ENCODE data around the gene CNOT2.

Gene CNOT2

DNA sequence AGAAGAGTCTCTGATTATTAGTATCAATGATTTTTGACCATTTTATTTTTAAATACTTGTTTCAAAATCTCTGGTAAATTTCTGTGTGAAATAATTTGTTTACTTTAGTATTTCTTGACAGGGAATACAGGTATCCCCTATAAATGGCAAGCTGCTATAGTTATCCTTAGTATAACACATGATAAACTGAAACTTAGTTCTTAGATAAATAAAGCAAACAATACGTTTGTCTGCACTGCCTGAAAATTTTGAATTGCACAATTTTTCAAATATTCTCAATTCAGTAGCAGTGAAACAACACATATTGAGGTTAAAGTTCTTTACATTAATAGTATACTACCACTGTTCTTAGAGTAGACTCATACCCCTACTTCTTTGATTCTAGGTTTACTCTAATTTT lies 26.9 kb downstream of the CNOT2 start:
- TF ChIP-seq, protein P1, sequence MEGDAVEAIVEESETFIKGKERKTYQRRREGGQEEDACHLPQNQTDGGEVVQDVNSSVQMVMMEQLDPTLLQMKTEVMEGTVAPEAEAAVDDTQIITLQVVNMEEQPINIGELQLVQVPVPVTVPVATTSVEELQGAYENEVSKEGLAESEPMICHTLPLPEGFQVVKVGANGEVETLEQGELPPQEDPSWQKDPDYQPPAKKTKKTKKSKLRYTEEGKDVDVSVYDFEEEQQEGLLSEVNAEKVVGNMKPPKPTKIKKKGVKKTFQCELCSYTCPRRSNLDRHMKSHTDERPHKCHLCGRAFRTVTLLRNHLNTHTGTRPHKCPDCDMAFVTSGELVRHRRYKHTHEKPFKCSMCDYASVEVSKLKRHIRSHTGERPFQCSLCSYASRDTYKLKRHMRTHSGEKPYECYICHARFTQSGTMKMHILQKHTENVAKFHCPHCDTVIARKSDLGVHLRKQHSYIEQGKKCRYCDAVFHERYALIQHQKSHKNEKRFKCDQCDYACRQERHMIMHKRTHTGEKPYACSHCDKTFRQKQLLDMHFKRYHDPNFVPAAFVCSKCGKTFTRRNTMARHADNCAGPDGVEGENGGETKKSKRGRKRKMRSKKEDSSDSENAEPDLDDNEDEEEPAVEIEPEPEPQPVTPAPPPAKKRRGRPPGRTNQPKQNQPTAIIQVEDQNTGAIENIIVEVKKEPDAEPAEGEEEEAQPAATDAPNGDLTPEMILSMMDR (IDR thresholded peaks at IDR 0.05; ENCODE audit: insufficient read depth, missing control alignments): no peak
- no peak for FAIRE-seq
- no peak for DNase-seq (ENCODE audit: insufficient read length, low spot score)

DNA sequence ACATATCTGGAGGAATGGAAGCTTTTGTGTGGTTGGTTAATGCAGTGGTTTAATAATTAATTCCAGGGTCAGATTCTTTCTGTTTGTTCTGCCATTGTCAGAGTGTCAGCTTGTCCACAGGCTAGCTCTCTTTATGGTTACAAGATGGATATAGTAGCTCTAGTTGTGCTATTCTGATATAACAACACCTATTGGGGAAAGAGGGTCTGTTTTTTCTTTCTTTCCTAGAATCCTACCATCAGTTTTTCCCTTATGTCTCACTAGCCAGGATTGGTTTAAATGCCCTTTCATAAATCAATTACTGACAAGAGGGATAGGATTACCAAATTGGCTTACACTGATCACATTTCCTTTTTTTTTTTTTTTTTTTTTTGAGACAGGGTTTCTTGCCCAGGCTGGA lies 27.8 kb downstream of the CNOT2 start:
- no peak for FAIRE-seq
- no peak for DNase-seq (ENCODE audit: insufficient read length, low spot score)
- TF ChIP-seq, protein P1 (IDR thresholded peaks at IDR 0.05; ENCODE audit: insufficient read depth, missing control alignments): no peak

DNA sequence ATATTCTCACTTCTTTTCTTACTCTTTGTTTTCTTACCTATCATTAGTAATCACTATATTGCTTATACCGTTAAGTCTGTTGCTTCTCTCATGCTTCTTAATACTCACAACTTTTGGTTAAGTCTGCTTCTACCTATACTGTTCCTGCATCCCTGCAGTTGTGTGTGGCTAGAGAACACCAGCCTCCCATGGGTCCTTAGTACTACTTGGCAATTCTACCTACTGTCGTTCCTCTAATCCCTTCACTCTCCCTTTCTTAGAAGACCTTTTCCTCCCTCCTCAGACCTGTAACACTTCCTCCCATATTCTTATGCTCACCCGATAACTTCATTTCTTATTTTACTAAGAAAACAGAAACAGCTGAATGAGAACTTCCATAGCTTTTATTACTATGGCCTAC lies 29.3 kb downstream of the CNOT2 start:
- TF ChIP-seq, protein P1 (IDR thresholded peaks at IDR 0.05; ENCODE audit: insufficient read depth, missing control alignments): no peak
- FAIRE-seq (no peak), DNase-seq (ENCODE audit: insufficient read length, low spot score) (no peak)

DNA sequence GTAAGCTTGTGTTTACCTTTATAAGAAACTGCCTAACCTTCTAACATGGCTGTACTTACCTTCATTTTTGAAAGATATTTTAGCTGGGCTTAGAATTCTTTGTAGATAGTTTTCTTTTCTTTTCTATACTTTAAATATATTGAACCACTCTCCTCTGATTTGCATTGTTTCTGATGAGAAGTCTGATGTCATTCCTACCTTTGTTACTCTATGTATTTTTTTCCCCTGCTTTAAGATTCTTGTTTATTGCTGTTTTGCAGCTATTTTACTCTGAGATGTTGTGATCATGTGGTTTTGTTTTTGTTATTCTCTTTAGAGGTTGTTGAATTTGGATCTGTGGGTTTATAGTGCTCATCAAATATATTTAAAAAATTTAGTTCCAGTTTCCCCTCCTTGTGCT lies 31.8 kb downstream of the CNOT2 start:
- FAIRE-seq (no peak), DNase-seq (ENCODE audit: insufficient read length, low spot score) (no peak)
- TF ChIP-seq, protein P1 (IDR thresholded peaks at IDR 0.05; ENCODE audit: insufficient read depth, missing control alignments): no peak

DNA sequence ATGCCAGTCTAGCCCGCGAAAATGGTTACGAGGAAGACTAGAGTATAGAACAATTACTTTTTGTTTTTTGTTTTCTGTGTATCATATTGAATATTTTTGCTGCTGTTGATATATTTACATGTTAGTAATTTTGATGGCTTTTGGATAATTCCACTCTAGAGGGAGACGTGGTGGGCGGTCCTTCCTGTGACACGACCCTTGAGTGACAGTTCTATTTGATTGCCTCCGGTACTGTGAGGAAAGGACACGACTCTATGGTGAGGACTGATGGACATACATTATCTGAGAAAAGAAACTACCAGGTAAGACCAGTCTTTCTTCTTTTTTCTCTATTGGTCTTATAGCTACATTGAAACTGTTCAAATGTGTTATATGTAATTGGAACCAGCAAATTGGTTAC lies 34.7 kb downstream of the CNOT2 start:
- no peak for FAIRE-seq
- no peak for DNase-seq (ENCODE audit: insufficient read length, low spot score)
- TF ChIP-seq, protein P1 (IDR thresholded peaks at IDR 0.05; ENCODE audit: insufficient read depth, missing control alignments): no peak

DNA sequence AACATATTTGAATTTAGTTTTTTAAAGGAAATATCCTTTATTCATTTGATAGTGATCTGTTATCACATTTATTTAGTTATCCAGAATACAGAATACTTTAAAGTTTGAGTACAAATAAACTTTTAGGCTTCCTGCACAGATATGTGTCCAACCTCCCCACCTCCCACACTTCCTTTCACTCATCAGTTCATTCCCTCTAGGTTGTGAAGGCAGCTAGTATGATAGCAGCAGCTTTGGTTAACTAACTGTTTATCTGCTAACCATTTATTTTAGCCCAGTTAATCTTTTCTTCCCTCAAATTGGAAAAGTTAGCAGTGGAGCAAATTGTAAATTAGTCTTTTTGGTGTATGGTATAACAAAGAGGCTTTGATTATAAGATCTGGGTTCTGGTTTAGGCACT lies 35.7 kb downstream of the CNOT2 start:
- no peak for DNase-seq (ENCODE audit: insufficient read length, low spot score)
- FAIRE-seq: no peak
- TF ChIP-seq, protein P1 (IDR thresholded peaks at IDR 0.05; ENCODE audit: insufficient read depth, missing control alignments): no peak

DNA sequence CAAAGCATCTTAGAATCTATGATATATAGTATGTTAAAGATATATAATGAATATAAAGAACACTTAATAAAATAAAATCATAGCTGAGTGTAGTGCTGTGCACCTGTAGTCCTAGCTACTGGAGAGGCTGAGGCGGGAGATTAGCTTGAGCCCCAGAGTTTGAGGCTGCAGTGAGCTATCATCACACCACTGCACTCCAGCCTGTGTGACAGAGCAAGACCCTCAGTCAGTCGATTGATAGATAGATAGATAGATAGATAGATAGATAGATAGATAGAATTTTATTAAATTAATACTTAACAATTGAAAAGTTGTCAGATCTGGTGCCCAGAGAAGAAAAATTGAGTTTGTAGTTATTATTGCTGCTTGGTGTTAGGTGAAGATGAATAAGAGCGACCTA lies 40.0 kb downstream of the CNOT2 start:
- no peak for FAIRE-seq

More for the DNA sequence above, 40.0 kb downstream of the CNOT2 start:
- DNase-seq (ENCODE audit: insufficient read length, low spot score): no peak
- TF ChIP-seq, protein P1 (IDR thresholded peaks at IDR 0.05; ENCODE audit: insufficient read depth, missing control alignments): no peak
